SH-SY5Y (cell line): ENCODE results near the gene GDF7.
A peak's percentile ranks its signal among the peaks of the same experiment; 100 is the strongest.

Experiments used
- GATA2 ChIP-seq: IDR thresholded peaks from 2 replicates; pipeline ENCODE4 v1.6.1; 2011; ENCODE audit warnings: mild to moderate bottlenecking, low read depth, low read length
- GATA3 ChIP-seq: IDR thresholded peaks from 2 replicates; pipeline ENCODE4 v1.6.1; 2011; ENCODE audit warnings: low read depth, mild to moderate bottlenecking, low read length, moderate library complexity

GRCh38 chr2:20725782-20726181 lies 58.8 kb downstream of the GDF7 start:
- TF ChIP-seq GATA2 = peak; percentile 82
- TF ChIP-seq GATA3 = peak; percentile 82
